Uterus (tissue), 2 donors: ENCODE data around the gene ARFIP1.

Source experiments
- POLR2A ChIP-seq, 2 donors: fragments of 450-650 bp; IDR thresholded peaks; one replicate each; pipeline ENCODE4 v1.6.1; 2016; ENCODE audit warnings: antibody characterized with exemption in 2 of 2, mild to moderate bottlenecking in 1 of 2, moderate library complexity in 1 of 2
- TF ChIP-seq, protein P1 (sequence below), 4 experiments: fragments of 200-600 bp in 2 of 4; fragments of 450-650 bp in 2 of 4; sonication (generic) in 2 of 4; IDR thresholded peaks; one replicate each; pipeline ENCODE4 v1.5.1; 2016 to 2019; ENCODE audit warnings: antibody characterized with exemption in 4 of 4, mild to moderate bottlenecking in 2 of 4, moderate library complexity in 1 of 4

DNA sequence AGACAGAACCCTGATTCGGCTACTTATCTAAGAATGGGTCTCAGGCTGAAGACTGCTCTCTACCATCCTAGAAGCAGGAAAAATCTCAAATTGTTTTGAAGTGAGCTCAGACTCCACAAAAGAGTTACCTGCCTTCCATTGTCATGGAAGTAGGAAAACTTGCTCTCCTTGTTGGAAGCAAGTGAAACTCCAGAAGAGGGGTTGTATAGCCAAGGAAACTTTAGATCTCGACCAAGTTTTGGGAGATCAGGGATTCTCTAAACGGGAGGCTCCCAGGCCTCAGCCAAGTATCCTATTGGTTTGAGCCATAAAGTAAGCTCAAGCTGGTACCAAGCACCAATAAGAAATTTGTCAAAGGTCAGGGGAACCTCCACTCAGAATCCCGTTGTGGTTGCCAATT lies 147.2 kb downstream of the ARFIP1 start:
- TF ChIP-seq, protein P1, sequence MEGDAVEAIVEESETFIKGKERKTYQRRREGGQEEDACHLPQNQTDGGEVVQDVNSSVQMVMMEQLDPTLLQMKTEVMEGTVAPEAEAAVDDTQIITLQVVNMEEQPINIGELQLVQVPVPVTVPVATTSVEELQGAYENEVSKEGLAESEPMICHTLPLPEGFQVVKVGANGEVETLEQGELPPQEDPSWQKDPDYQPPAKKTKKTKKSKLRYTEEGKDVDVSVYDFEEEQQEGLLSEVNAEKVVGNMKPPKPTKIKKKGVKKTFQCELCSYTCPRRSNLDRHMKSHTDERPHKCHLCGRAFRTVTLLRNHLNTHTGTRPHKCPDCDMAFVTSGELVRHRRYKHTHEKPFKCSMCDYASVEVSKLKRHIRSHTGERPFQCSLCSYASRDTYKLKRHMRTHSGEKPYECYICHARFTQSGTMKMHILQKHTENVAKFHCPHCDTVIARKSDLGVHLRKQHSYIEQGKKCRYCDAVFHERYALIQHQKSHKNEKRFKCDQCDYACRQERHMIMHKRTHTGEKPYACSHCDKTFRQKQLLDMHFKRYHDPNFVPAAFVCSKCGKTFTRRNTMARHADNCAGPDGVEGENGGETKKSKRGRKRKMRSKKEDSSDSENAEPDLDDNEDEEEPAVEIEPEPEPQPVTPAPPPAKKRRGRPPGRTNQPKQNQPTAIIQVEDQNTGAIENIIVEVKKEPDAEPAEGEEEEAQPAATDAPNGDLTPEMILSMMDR (IDR thresholded peaks at IDR 0.05): no peak
- TF ChIP-seq POLR2A (IDR thresholded peaks at IDR 0.05): no peak
